Measurements from ENCODE around the gene THYN1.
"Not testable (repeated sequence)": the region's sequence is repeated elsewhere in the genome, so short reads cannot be mapped to it uniquely, and the experiment has no call there.

The THYN1 gene

DNA sequence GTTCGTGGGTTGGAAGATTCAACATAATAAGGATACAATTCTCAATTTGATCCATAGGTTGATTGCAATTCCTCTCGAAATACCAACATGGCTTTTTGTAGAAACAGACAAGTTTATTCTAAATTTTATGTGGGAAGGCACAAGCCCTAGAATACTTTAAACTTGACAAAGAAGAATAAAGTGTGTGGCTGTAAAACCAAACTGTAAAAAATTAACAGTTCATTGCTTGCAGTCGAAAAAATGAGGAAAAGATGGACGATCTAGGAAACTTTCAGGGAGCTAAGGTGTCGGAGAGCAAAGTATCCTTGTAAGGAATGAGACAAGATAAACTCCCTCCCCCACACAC, 22.0 kb upstream of the THYN1 start:
- DNase-seq (ENCODE audit: low read depth in 3 of 3): no peak

DNA sequence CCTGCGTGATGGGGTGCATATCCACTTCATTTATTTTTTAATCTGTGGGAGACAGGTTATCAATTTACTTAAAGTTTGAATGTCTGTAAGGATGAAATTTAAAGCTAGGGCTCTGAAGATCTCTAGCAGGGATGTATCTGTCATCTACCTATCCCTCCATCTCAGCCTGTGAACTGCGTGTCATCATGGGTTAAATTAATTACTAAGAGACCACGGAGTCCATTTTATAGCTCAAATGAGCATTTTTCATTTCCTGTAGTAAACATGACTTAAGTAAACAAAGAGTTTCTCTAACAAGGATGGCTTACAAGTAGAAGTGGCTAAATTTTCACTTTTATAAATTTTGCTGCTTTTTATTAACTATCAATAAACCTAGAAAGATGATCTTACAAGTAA, 20.2 kb upstream of the THYN1 start:
- no peak for DNase-seq (ENCODE audit: low read depth in 3 of 3)

DNA sequence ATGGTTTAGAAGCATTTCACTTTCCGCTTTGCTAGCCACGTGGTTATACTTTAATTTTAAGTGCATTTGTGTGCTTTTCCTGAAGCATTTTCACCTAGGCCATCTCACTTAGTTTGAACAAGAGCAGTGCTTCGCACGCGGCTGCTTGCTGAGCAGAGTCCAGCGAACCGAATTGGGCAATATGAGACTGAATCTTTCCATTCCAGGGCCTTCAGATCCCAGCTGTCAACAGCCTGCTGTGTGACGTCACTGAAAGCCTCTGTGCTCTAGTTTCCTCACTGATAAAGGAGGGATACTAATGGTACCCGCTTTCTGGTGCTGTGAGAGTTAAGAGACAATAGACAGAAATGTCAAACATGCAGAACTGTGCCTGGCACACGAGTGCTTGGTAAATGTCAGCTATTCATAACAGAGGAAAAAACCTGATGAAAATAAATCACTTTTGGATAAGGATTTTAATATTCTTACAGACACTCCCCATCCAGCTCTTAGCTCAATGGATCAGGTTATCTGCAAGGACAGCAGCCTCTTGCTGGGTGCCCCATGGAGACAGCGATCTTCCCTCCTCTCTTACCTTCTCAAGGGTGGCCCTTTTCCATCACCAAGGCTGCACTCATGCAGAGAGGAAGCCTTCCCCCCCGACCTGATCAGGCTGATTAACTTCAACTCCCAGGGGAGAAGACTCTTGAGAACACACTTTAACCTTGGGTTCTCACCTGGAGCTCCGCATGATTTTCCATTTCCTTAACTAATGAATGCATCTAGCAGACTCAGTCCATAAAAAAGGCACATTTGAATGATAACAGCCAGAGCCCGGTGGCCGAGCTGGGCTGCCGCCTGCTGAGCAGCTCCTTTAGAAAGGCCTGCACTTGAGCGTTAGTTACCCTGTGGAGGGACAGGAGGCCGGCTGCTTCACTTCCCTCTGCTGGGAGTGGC, 19.5 kb upstream of the THYN1 start:
- DNase-seq (ENCODE audit: low read depth in 3 of 3): no peak

DNA sequence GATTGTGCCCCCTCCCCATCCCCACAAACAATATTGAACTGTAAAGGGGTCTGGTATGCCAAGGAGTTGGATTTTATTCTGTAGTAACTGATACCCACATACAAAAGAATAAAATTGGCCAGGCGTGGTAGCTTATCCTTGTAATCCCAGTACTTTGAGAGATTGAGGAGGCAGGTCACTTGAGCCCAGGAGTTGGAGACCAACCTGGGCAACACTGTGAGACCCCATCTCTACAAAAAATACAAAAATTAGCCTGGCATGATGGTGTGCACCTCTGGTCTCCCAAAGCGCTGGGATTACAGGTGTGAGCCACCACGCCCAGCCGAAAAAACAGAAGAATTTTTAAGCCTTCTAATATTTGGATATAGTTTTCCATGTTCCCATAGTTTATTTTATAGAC, 18.8 kb upstream of the THYN1 start:
- DNase-seq (ENCODE audit: low read depth in 3 of 3): no peak

DNA sequence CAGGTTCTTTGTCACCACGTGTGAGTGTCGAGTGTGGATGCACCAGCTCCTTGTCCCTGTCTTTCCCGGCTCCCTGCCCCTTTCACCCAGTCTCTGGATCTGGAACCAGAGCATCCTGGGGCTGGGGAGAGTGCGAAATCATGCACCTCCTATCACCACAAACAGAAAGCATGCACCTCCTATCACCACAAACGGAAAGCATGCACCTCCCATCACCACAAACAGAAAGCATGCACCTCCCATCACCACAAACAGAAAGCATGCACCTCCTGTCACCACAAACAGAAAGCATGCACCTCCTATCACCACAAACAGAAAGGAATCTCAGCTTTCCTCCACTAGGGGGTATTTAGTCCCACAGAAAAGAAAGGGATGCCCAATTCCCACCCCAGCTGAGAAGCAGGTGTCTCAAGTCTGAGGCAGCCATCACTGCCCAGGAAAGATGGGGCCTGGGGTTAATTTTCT, 17.1 kb upstream of the THYN1 start:
- no peak for DNase-seq (ENCODE audit: low read depth in 3 of 3)

DNA sequence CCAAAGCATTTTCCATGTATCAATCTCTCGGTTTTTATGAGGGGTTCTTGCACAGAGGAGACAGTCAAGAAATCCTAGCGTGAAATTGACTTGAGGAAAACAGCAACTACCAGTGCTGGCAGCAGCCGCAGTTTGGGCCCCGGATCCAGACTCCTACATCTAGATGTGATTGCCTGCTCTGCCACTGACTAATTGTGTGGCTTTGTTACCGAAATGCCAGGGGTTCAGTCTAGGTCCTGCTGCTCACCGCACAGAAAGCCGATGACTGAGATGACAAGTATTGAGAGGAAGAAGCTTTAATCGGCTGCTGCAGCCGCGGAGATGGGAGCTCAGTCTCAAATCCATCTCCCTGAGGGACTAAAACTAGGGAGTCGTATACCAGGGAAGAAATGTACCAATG, 14.8 kb upstream of the THYN1 start:
- DNase-seq (ENCODE audit: low read depth in 3 of 3): no peak

DNA sequence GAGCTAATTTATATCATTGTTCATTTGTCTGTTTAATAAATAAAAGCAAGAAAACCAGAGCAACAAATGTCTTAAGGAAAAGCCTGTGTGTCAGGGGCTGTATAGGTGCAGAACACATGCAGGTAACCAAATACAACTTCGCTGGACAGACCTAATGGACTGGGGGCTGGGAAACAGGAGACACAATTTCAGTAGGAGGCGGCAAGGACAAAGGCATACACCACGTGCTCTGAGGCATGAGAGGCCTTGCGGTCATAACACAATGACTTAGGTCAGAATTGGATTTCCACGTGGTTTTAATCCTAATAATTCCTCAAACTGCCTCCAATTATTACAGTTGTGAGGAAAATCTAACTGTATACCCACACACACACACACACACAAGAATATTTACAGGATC, 14.3 kb upstream of the THYN1 start:
- DNase-seq (ENCODE audit: low read depth in 3 of 3): no peak

DNA sequence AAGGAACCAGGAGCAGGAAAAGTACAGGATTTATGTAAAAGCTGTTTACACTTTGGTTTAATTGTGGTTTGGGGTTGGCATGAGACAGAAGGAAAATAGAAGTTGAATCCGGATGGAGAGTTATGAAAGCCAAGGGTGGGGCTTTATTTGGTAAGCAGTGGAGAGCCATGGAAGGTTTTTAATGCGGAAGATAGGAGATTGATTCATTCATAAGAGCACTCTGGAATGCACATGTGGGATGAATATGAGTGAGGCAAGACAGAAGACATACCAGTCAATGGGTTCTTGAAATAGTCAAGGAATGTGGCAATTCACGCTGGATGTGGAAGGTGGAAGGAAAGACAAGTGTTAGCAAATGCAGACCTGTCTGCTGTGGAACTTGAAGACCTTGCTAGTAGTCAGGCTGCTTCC, 13.7 kb upstream of the THYN1 start:
- no peak for DNase-seq (ENCODE audit: low read depth in 3 of 3)

DNA sequence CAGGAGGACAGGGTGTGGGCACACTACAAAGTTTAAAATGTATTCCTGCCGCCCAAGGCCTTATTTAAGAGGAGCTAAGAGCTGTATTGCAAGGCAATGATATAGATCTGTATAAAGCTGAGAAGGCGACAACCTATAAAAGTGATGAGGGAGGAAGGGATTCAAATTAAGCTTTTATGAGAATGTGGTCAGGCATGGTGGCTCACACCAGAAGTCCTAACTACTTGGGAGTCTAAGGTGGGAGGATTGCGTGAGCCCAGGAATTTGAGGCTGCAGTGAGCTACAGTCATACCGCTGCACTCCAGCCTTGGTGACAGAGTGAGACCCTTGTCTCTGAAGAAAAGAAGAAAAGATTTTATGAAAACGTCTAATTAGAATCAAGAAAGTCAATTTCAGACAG, 13.3 kb upstream of the THYN1 start:
- DNase-seq (ENCODE audit: low read depth in 3 of 3): no peak

DNA sequence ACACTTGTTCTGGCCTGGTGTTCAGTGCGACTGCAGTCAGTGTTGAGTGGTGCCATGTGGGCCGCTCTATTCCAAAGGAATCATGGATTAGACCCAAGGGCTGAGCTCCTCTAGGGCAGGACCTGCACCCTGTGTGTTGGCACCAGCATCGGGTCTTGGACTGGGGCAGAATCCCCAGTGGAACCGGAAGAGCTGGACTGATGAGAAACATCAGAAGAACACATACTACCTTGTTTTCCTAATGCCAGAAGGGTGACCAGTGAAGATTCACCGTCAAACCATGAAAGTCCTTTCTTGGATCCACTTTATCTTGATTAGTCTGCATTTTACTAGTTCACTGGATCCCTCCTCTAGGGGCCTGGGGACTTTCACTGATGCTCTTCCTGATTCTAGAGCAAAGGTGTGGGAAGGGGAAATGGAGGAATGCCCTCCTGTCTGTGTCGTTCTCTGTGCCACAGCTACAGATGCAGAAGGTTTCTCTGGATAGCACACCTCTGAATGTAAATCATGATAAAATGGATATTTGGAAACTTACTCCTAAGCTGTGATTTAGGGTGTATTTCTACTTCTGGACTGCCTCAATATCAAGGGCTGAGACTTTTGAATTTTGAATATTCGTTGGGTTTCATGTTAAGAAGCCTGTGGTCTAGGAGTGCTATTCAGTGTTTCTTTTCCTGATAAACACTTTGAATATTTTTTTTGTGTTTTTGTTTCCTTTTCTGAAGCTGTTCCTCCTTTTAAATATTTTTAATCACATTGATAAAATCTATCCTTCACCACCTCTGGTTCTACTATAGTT, 12.0 kb upstream of the THYN1 start:
- DNase-seq (ENCODE audit: low read depth in 3 of 3): no peak

DNA sequence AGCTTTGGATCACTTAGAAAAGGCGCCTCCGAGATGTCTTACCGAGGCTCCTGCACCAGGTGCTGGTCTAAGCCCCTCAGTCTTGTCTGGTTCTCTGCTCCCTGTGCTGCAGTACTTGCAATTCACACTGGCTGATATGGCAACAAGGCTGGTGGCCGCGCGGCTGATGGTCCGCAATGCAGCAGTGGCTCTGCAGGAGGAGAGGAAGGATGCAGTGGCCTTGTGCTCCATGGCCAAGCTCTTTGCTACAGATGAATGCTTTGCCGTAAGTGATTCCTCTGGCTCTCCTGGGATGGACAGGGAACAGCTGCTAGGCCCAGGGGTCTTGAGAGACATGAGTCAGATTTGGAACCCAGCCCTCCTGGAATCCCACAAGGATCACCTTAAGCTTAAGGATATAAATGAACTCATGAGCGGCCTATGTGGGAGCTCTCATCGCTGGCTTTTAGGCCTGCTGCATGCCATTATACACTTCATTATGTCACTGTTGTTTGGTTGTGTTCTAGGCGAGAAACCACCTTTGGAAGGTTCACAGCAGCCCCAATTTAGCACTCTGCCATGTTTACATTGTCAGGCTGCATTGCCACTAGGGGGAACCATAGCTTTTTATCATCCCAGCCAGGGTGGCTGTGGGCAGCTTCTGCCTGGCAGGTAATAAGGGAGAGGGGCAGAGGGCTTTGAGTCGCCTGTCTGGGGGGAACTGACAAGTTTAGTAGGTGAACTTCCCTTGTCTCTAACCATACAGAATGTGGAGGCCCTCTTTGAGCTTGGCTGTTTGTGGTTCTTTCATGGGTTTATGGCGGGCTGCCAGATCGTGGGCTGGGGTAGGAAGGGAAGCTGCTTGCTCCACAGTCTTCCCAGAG, 8.7 kb upstream of the THYN1 start:
- DNase-seq (ENCODE audit: low read depth in 3 of 3): peak in 1 of 3 experiments; percentile 31

DNA sequence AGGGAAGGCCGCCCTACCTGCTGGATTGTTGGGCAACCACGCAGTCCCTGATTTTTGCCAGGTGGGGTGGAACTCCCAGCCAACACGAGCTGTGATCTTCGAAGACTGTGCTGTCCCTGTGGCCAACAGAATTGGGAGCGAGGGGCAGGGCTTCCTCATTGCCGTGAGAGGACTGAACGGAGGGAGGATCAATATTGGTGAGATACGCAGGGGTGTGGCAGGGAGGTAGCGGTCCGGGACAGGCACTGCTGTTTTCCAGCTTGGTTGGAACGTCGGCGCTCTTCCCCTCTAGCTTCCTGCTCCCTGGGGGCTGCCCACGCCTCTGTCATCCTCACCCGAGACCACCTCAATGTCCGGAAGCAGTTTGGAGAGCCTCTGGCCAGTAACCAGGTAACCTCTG, 7.8 kb upstream of the THYN1 start:
- DNase-seq (ENCODE audit: low read depth in 3 of 3): no peak

DNA sequence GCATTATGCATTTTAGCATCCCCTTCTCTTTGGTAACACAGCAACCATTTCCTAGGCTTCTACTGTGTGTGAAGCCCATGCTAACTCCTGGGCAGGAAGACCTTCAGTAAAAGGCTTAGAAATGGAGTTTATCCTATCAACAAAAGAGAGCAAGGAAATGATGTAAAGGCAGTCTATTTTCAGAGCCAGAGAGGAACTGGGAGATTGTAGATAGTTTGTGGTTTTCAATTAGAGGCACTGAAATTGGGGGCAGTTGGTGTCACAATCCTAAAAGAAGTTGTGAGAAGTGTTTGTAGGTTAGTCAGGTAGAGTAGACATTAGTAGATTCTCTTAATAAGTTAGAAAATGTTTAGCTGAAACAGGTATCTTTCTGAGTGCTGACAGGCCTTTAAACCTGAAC, 7.4 kb upstream of the THYN1 start:
- DNase-seq (ENCODE audit: low read depth in 3 of 3): no peak

DNA sequence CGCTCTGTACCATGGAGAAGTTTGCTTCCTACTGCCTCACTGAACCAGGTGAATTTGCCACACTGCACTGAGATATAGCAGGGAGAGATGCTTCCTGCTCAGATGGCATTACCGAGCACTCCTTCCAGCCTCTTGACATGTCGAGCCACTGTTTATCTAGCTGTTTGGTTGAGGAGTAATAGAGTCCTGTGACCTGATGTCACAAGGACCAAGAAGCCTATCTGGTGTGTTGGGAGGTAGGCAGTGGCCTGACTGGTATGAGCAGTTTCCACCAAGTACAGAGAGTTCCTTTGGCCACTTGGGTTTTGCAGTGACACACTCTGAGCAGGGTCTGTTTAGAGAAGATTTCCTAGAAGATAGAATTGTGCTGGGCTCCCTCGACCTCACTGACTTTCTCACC, 5.4 kb upstream of the THYN1 start:
- DNase-seq (ENCODE audit: low read depth in 3 of 3): no peak

DNA sequence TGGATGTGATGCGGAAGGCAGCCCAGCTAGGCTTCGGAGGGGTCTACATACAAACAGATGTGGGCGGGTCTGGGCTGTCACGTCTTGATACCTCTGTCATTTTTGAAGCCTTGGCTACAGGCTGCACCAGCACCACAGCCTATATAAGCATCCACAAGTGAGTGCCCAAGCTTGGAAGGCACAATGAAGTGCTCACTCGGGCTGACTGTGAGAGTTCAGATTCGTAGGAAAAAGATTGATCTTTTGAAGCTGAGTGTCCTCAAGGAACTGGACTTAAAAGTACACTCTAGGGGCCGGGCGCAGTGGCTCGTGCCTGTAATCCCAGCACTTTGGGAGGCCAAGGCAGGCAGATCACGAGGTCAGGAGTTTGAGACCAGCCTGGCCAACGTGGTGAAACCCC, 3.9 kb upstream of the THYN1 start:
- DNase-seq (ENCODE audit: low read depth in 3 of 3): no peak

DNA sequence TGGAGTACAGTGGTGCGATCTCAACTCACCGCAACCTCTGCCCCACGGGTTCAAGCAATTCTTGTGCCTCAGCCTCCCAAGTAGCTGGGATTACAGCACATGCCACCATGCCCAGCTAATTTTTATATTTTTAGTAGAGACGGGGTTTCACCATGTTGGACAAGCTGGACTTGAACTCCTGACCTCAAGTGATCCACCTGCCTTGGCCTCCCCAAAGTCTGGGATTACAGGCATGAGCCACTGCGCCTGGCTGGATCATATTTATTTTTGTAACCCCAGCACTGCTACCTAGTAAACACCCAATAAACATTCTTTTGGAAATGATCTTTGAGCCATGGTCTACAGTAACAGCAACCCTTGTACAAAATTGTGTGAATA, 2.0 kb upstream of the THYN1 start:
- DNase-seq (ENCODE audit: low read depth in 3 of 3): not testable (repeated sequence)

DNA sequence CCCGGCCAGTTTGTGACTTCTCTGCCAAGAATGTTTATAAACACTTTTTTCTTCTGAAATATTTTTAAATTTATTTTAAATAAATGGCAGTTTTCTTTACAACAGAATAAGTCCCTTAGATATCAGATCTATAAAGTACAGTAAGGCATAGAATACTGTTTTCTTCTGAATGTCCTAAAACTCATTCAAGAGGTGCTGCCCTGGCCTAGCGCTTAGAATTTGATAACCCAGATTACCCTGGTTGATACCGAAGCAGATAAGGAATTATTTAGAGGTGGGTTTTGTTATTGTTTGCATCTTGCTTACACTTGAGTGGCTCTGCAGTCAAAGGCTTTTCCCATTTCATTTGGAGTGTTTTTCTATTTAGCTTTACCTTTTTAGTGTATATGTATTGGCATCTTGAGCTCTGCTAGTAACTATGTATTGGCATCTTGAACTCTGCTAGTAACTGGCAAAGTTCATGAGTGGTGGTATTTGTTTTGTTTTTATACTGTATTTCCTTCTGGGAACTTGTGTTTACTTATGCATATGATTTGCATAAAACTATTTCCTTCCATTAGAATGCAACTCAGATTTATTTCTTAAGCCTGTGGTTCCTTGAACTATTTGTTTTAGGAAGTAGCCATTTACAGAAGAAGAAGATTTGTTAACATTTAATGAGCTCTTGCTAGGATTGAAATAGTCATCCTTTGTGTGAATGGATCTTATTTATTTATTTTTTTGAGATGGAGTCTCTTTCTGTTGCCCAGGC, 1.5 kb upstream of the THYN1 start:
- DNase-seq (ENCODE audit: low read depth in 3 of 3): no peak

DNA sequence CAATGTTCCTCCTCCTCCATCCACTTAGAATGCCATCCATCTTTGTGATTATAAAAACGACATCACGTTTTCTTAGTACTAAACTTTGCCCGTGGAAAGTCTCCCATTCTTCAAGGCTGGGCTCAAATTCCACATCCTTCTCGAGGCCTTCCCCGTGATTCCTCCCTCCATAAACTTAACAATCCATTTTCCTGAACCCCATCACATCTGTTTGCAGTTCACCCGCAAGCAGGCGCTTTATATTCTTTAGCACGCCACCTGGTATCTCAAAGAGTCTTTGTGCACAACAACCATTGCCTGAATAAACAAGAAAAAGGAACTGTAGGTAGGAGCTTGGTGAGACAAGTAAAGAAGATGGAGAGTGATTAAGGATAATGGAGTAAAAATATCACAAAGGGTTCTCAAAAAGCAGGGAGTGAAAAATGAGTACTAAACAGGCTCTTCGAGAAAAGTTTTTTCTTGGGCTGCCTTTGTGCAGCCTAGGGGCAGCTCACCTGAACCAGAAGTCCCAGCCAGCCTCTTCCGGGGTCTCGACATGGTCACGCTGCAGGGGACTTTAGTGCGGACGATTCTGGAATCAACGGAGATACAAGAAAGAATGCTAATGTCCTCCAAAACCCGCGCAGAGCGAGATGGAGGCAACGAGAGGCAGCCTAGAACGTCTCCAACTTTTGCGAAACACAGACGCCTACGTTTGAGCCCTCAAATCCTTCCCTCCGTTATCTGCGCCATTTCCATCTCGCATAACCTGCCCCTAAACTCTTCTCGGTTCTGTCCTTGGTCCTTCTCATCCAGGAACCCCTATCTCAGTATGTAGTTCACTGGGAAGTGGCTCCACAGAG, 585 bp downstream of the THYN1 start:
- DNase-seq (ENCODE audit: low read depth in 3 of 3): no peak

DNA sequence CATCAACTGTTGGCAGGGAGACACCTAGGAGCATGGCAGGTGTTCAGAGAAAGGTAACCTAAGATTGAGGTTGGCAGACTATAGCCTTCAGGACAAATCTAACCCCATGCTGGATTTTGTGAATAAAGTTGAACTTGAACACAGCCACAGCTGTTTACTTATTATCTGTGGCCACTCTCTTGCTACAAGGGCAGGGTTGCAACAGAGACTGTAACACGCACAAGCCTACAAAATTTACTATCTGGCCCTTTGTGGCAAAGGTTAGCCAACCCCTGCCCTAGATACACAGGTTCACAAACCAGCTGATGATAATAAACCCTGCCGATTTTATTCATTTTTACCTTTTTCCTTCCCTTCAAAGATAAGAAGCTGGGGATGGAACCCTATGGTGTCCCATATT, 2.5 kb downstream of the THYN1 start:
- DNase-seq (ENCODE audit: low read depth in 3 of 3): no peak

DNA sequence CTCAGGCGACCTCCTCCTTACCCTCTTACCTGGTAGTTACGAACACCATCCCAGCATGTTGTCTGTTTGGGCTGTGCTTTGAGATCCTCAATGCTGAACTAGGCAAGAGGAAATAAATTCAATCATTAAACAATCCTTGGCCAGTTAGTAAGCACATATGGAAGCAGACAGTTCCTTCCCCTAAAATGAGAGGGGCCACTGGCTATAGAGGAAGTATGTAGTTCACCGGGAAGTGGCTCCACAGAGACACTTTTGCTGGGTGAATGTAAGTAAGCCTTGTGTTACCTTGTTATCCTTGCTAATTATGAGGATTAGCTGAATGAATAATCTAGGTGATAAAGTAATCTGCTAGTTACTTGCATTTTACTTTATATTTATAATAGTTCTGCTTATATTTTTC, 2.9 kb downstream of the THYN1 start:
- DNase-seq (ENCODE audit: low read depth in 3 of 3): no peak
